IPS-18c (cell line): ENCODE measurements around the gene CD200.

Experiments used
- H3K4me3 ChIP-seq: 2 replicates; pipeline ENCODE4 v1.7.0; 2013; ENCODE audit warnings: low read depth, mild to moderate bottlenecking, low read length, moderate library complexity; ENCODE audit not compliant: insufficient read depth
- H3K9me3 ChIP-seq: one replicate; pipeline ENCODE4 v1.6.1; 2013; ENCODE audit warnings: mild to moderate bottlenecking, low read length, moderate library complexity; ENCODE audit not compliant: control insufficient read depth, insufficient read depth

CD200 gene

DNA sequence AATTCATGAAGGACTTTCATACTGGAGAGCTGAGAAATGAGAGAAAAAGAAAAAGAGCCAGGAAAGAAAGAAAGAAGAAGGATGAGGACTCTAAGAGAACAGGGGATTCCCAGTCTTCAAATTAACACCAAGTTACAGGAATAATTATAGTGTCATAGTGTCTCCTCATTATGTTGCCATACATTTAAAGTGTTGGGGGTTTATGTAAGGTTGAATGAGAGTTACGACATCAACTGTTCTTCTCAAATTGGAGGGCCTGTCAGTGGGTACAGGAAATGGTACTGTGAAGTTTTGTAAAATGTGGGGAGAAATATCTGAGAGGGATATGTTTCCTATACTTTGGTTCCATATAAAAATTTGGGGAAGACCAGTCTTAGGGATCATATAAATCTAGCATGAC lies 12.3 kb upstream of the CD200 start:
- H3K4me3 ChIP-seq = no peak overlapping the region
- H3K9me3 ChIP-seq = no peaks in the 10 kb centered on the region

DNA sequence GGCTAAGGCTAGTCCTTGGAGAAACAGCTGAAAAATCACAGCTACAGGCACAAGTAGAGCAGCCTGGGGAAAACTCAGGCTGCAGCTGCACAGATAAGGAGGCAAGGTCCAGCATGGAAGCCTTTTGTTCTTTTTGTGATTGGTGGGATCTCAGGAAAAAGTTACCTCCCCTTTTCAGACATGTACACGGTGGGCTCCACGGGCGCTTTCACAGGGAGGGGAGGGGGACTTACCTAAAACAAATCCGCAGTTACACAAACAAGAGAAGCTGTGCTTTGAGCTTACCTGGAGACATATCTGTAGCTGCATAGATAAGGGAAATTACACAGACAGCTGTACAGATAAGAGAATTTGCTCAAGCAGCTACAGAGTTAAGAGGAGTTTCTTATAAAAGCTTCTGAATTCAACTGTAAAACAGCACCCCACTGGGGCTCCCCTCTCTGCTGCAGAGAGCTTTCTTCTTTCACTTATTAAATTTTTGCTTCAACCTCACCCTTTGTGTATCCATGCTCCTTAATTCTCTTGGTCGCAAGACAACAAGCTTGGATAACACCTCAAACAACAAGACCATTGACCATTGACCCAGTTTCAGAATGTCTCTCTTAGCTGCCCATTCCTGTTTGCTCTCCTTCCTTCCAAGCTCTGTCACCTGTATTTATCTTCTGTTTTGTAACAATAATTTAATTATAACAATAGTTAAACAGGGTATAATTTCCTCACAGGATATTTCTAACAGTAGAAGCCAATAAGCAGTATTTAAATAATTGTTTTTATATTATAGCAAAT lies 10.9 kb upstream of the CD200 start:
- H3K4me3 ChIP-seq = no peak overlapping the region

DNA sequence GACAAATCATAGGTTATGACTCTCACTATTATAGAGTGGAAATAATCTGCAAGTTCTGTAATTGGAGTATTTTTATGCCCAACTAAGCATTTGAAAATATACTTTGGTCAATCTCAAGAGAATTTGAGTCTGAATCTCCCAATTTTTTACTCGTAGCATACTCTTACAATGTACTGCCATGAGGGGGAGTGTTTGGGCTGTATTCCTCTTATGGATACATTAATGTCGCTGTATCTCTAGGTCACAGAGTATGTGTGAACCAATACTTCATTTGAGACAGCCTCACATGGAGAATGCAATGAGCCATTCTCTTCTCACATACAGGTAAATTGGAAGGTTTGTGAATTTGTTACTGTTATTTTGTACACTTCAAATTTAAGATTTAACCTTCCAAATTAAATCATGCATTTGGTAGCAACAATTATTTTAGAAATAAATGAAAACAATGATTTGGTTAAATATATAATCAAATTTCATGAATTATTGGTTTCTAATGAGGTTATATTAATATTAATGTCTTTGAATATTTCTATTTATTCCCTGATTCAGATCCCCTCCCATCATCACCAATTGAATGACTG lies 5.5 kb upstream of the CD200 start:
- Histone ChIP-seq H3K4me3 (no peak overlapping the region), H3K9me3 (no peaks in the 10 kb centered on the region)

More for the DNA sequence above, 10.9 kb upstream of the CD200 start:
- H3K9me3 ChIP-seq = no peaks in the 10 kb centered on the region

DNA sequence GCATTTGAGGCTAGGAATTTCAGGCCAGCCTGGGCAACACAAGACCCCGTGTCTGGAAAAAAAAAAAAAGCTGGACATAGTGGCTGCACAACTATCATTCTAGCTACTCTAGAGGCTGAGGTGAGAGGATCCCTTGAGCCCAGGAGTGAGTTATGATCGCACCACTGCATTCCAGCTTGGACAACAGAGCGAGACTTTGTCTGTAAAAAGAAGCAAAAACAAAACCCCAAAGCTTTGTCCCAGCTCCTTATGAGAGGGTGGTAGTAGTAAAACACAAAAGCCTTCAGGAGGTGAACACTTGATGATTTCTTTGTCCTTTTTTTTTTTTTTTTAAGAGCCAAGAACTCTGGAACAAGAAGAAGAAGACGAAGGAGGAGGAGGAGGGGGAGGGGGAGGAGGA lies 1.1 kb upstream of the CD200 start:
- H3K4me3 ChIP-seq = no peak overlapping the region
- H3K9me3 ChIP-seq = no peaks in the 10 kb centered on the region

DNA sequence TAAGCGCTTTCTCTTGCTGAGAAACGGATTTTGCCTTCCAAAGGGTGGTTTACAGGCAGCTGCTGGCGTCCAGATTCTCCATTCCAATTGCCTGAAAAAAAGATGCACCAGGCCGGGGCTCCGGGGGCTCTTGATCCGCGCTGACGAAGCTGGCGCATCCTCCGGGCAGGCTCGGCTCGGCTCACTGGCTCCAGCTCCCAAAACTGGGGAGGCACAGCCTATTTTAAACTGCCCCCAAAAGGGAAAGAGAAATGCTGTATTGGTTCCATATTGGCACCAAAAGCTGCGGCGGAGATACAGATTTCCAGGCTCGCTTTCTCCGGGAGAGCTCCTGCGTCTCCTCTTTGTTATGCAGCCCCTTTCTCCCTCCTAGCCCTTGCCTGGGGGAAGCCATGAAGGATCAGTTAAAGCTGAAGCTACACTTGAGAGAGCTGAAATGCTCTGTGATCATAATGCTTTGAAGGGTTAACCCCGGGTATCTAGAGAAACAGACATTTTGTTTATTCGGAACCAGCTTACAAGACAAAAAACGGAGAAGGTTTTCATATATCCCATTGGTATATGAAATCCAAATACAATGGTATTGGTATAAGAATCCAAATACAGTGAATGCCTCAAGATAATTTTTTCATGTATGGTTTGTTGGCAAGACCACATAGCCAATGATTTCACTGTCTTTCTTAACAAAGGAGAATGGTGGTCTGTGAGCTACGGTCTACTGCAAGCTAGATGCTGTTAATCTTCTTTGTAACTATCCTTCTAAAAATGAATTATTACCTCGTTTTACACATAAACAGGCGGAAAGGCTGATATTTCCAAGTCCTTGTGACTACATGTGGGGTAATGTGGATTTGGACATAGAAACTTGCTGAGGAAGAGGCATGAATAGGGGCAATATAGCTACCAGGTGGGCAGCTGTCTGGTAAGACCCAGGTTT lies 693 bp downstream of the CD200 start:
- H3K4me3 ChIP-seq = peak overlapping the region; percentile 80
- H3K9me3 ChIP-seq = no peaks in the 10 kb centered on the region

DNA sequence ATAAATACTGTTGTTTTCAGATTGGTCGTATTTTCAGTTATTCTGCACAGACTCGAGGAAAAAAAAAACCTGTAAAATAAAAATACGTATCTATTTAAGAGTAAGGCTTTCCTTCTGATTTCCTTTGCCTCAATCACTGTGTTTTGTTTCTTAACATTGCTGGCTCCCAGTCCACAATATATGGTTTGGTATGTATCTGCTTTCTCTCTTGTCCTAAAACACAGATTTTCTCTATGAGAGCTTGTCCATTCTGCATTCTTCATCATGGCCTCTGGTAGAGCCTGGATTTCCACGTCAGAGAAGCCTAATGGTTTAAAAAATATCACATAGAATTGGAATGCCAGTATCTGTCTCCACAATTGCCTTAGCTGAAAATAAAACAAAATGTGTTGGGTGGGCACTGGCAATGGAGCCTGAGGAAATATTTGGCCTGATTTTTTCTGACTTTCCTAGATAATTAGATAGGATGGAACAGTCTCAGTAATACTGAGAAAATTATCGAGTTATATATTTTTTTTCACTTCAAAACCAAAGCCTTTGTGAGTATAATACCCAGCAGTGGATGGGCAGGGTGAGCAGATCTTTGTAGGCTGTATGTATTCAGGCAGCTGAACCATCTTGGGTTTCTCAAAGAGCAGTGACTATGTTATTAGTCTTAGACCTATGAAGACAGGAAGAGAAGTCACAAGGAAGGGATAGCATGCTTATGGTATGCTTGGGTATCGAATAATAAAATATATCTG lies 1.9 kb downstream of the CD200 start:
- H3K4me3 ChIP-seq = peak overlapping the region; percentile 80; the same call in 1 of the 2 replicates

DNA sequence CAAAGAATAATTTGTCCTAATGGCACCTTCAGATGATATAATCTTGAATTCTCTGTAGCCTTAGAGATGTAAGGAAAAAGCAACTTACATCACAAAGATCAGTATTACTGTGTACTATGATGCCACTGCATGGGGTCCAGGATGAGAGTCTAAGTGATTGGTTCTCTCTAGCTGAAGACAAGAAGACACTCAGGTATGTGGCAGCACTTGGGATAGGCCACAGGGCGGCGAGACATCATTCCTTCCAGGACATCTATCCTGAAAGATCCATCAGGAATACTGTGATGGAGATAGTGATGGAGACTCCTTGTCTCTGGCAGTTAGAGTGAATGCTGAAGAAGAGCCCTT lies 2.5 kb downstream of the CD200 start:
- no peaks in the 10 kb centered on the region for H3K9me3 ChIP-seq
- no peak overlapping the region for H3K4me3 ChIP-seq

More for the DNA sequence above, 1.9 kb downstream of the CD200 start:
- no peaks in the 10 kb centered on the region for H3K9me3 ChIP-seq

DNA sequence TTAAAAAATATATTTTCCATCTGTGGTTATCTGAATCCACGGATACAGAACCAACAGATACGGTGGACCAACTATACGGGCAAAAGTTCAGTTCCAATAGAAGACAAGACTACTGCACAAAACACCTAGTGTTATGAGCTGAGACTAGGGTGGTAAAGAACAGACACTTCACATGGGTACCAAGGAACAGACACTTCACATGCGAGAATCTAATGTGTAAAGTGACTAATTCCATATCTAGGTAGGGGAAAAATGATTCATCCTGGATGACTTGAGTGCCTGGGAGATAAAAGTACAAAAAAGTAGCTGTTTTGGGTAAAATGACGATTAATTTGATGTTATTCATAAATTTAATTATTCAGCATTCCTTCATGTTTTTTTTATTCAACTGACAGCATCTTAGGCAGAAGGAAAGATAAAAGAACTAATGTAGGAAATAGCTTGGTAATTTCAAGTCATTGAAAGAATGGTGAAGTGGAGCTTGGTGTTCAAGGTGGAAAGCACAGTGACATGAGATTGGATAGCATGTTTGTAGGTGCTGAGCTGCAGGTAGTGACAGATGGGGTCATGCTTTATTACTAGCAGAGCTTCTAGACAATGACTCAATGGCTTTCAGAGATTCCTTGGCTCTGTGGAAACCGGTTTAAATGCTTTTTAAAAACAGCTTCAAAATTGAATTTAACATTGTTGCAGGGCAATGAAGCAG lies 5.2 kb downstream of the CD200 start:
- H3K4me3 ChIP-seq = no peak overlapping the region
- H3K9me3 ChIP-seq = no peaks in the 10 kb centered on the region

DNA sequence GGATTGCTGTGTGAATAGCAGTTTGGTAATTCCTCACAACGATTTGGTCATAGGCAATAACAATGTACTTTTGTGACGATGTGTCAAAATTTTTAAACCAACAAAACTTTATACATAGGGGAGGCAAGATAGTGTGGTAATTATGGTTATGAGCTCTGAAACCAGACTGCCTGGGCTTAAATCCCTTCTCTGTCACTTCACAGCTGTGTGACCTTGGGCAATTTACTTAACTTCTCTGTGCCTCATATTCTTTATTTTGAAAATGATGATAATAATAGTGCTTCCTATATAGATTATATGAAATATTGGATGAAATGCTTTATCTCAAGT lies 5.7 kb downstream of the CD200 start:
- H3K9me3 ChIP-seq = no peaks in the 10 kb centered on the region
- no peak overlapping the region for H3K4me3 ChIP-seq

DNA sequence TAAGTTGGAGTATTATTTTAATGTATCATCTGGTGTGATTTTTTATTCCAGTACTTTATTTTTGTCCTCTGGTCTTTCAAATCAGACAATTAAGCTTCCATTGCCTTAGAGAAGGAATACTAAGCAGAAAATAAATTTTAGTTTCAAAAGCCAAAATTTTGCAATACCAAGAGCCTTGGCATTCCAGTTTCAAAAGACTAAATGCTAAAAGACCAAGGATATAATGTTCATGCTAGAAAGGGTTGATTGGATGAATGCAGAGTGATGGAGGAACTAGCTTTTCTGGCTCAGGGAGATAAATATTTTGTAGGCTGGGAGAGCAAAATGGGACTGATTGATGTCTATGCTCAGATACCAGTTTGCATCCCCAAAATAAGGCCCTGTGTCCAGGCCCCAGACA lies 6.2 kb downstream of the CD200 start:
- Histone ChIP-seq H3K4me3 (no peak overlapping the region), H3K9me3 (no peaks in the 10 kb centered on the region)

DNA sequence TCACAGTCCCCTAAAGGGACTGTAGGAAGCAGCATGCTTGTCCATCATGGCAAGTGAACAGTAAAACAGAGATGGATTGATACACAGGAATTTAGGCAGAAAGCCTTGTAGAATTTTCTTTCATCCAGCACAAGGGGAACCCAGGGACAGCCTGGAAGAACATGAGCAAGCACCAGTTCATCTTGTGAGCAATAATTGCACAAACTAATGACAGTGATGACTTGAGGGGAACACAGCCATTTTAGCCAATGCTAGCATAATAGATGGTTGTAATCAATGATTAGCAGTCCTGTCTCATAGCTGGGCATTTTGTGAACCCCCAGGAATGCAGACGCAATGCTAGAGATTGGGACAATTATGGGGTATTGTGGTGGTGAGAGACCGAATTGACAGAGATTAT lies 6.7 kb downstream of the CD200 start:
- H3K9me3 ChIP-seq = no peaks in the 10 kb centered on the region
- no peak overlapping the region for H3K4me3 ChIP-seq

DNA sequence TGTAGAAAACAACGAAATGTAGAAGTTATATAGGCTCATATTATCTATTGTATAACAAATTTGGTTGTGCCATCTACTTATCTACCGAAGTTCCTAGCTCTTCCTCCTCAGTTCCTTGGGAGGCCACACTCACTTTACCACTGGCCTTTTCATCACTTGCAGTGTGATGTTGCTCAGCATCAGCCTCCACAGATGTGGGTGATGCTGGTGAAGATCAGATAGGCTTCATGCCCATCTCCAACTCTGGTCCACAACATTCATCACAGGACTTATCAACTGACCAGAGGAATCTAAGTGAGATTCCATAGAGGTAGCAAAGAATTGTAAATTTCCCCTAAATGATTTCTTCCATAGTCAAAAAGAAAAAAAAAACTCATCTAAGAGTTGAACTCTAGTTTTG lies 8.4 kb downstream of the CD200 start:
- no peak overlapping the region for H3K4me3 ChIP-seq
- no peaks in the 10 kb centered on the region for H3K9me3 ChIP-seq

DNA sequence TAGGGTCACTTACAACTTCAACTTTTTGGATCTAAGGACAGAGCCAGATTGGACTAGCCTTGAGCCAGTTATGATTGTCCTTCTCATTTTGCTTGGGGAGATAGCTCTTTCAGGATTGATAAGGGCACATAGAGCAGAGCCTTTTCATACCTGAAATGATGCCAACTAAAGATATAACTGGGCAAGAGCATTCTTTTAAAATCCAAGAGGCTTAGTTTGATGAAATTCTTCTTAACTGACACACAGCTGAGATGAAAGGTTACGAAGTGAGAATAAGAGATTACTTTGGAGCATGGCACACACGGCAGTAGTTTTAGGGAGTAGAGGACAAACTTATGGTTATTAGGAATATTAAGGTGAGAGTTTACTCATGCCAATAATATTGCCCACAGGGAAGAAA lies 12.7 kb downstream of the CD200 start:
- no peaks in the 10 kb centered on the region for H3K9me3 ChIP-seq
- H3K4me3 ChIP-seq = no peak overlapping the region

DNA sequence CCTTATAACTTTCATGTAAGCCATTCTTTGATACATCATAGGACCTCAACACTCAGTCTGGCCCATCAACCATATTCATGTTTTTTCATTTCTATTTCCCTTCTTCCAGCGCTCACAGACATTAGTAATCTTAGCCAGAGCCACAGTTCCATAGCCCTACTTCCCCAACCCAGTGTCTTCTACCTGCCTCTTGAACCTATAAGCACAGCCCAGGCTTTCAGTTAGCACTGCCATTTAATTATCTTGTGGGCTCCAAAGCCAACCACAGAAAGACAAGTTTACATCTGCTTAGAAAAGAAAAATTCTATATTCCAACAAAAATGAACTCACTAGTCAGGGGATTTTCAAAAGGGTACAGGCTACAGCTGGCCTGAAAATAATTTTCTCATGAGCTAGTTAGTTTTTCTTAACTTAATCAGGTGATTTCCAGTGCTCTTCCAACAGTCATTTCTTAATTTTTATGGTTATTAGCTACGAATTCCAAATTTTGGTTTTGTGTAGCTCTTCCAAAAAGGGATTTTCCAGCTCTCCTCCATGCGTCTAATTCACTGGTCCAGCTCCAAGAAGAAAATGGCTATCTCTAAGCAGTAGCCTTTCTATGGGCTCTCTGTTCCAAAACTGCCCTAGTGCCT lies 13.7 kb downstream of the CD200 start:
- no peak overlapping the region for H3K4me3 ChIP-seq

DNA sequence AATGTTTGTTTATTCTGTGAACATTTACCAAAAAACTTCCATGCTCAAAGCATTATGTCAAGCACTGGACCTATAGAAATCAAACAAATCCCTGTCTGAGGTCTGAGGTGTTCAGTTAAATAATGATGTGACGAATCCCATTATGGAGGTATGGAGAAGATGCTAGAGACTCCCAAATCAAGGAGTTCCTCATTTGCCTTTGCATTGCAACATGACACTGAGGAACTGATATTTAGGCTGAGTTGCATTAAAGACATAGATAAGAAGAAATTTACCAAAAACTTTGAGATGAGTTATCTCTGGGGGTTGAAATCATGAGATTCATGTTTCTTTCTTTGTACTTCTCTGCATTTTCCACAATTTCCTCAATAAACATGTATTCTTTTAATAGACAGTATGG lies 16.0 kb downstream of the CD200 start:
- no peak overlapping the region for H3K4me3 ChIP-seq
- no peaks in the 10 kb centered on the region for H3K9me3 ChIP-seq

More for the DNA sequence above, 13.7 kb downstream of the CD200 start:
- no peaks in the 10 kb centered on the region for H3K9me3 ChIP-seq

DNA sequence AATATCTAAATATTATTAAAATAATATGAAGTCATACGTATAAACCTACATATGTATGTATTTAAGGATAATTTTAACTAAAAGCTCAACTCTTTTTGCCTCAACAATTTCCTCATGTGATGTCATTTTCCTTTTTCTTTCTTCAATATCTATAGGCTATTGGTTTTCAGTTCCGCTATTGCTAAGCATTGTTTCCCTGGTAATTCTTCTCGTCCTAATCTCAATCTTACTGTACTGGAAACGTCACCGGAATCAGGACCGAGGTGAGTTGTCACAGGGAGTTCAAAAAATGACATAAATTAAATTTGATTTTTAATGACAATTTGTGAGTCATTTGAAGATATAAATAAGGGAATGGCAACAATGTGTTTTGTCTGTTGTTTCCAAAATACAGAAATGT lies 16.6 kb downstream of the CD200 start:
- no peaks in the 10 kb centered on the region for H3K9me3 ChIP-seq
- no peak overlapping the region for H3K4me3 ChIP-seq
